ENCODE results near the gene CASP10. TPM values are rescaled to one million over a fixed set of nuclear protein-coding genes. Genes with fewer than 3 reads are reported as not detected.

Gene CASP10
- total and polyA plus RNA-seq, 2 donors, result 7.7 to 12.2 TPM

DNA sequence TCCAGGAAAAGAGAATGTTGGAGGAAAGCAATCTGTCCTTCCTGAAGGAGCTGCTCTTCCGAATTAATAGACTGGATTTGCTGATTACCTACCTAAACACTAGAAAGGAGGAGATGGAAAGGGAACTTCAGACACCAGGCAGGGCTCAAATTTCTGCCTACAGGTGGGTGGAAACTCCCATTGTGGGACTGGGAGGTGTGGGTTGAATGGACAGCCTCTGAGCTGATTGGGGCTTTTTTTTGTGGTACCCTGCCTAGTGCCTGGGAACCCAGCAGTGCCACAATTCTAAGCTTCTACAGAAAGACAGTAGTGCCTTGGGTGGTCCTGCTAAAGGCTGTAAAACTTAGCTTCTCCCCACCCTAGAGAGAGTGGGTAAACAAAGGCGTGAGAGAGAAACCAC is 83.7 kb downstream of the CASP10 start:
- Histone ChIP-seq H3K27me3 (ENCODE audit: control insufficient read depth in 2 of 2, insufficient read depth in 1 of 2, low read length in 1 of 2) (no peaks in the 10 kb centered on the region), H3K4me3 (ENCODE audit: low read length in 2 of 2) (no peak overlapping the region), H3K27ac (ENCODE audit: low read depth in 1 of 2, low read length in 1 of 2) (no peak overlapping the region), H3K36me3 (ENCODE audit: control insufficient read depth in 2 of 2, insufficient read depth in 2 of 2, low read length in 1 of 2) (peaks cover 39 to 50% of the 10 kb centered on the region in 2 donors), H3K4me1 (ENCODE audit: control insufficient read depth in 2 of 2, insufficient read depth in 2 of 2, low read length in 2 of 2) (peaks cover 8 to 21% of the 10 kb centered on the region in 2 donors), H3K9me3 (ENCODE audit: control insufficient read depth in 2 of 2, insufficient read depth in 1 of 2, low read length in 1 of 2) (no peaks in the 10 kb centered on the region)
- WGBS, result 97% methylated on average over 2 of the region's 2 CpGs
- no peak for DNase-seq (ENCODE audit: low read depth in 6 of 9, low spot score in 9 of 9)

DNA sequence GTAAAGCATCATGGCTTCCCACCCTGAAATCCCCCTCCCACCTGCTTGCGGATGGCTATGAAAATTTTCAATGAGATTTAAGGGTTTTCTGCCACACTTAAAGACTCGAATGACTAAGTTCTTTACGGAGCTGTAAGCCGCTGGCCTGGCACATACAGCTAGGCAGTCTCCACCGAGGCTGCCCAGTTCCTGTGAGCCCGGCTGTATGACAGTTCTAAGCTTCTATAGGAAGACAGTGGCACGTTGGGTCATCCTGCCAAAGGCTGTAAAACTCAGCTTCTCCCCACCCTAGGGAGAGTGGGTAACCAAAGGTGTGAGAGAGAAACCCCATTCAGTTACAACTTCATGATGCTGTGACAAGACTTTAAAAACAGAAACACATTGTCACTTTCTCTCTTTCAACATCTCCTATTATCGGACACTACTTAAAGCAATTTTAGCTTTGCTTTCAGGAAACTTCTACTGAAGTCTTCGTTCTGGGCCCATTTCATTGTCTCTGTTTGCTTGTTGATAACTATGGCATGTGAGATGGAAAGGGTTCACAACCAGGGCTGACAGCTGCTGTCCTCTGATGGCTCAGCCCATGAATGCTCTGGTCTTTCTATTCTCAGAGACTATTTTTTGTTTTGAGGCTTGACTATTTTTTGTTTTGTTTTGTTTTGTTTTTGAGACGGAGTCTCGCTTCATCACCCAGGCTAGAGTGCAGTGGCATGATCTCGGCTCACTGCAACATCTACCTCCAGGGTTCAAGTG is 84.5 kb downstream of the CASP10 start:
- H3K4me1 ChIP-seq (ENCODE audit: control insufficient read depth in 2 of 2, insufficient read depth in 2 of 2, low read length in 2 of 2), result peaks cover 8 to 21% of the 10 kb centered on the region in 2 donors

DNA sequence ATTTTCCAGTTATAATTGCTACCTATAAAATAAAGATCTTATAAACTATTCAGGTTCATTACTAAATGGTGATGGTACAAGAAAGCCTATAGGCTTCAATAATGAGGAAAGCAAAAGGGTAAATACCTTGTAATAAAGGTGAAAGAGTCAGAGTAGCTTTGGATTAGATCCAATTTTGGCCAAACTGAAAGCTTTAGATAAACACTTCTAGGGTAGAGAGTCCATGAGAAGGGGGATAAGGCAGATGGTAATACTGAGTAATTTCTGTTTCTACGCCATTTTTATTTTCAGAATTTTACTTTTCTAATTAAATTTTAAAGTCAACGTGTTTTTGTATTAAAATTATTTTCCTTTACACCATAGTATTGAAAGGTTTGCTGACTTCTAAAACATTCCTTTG is 86.8 kb downstream of the CASP10 start:
- Histone ChIP-seq H3K36me3 (ENCODE audit: control insufficient read depth in 2 of 2, insufficient read depth in 2 of 2, low read length in 1 of 2) (peaks cover 69 to 81% of the 10 kb centered on the region in 2 donors), H3K4me3 (ENCODE audit: low read length in 2 of 2) (no peak overlapping the region), H3K27me3 (ENCODE audit: control insufficient read depth in 2 of 2, insufficient read depth in 1 of 2, low read length in 1 of 2) (no peaks in the 10 kb centered on the region), H3K9me3 (ENCODE audit: control insufficient read depth in 2 of 2, insufficient read depth in 1 of 2, low read length in 1 of 2) (no peaks in the 10 kb centered on the region), H3K4me1 (ENCODE audit: control insufficient read depth in 2 of 2, insufficient read depth in 2 of 2, low read length in 2 of 2) (peaks cover under 1 to 10% of the 10 kb centered on the region in 2 donors), H3K27ac (ENCODE audit: low read depth in 1 of 2, low read length in 1 of 2) (no peak overlapping the region)
- 97% methylated on average over 2 of the region's 2 CpGs for WGBS
- no peak for DNase-seq (ENCODE audit: low read depth in 6 of 9, low spot score in 9 of 9)

More for the DNA sequence above, 84.5 kb downstream of the CASP10 start:
- H3K27ac ChIP-seq (ENCODE audit: low read depth in 1 of 2, low read length in 1 of 2), result no peak overlapping the region
- no peaks in the 10 kb centered on the region for H3K27me3 ChIP-seq (ENCODE audit: control insufficient read depth in 2 of 2, insufficient read depth in 1 of 2, low read length in 1 of 2)
- H3K4me3 ChIP-seq (ENCODE audit: low read length in 2 of 2), result no peak overlapping the region
- WGBS, result 98% methylated on average over 12 of the region's 12 CpGs
- no peaks in the 10 kb centered on the region for H3K9me3 ChIP-seq (ENCODE audit: control insufficient read depth in 2 of 2, insufficient read depth in 1 of 2, low read length in 1 of 2)
- peaks cover 48 to 58% of the 10 kb centered on the region in 2 donors for H3K36me3 ChIP-seq (ENCODE audit: control insufficient read depth in 2 of 2, insufficient read depth in 2 of 2, low read length in 1 of 2)
- DNase-seq (ENCODE audit: low read depth in 6 of 9, low spot score in 9 of 9), result no peak

DNA sequence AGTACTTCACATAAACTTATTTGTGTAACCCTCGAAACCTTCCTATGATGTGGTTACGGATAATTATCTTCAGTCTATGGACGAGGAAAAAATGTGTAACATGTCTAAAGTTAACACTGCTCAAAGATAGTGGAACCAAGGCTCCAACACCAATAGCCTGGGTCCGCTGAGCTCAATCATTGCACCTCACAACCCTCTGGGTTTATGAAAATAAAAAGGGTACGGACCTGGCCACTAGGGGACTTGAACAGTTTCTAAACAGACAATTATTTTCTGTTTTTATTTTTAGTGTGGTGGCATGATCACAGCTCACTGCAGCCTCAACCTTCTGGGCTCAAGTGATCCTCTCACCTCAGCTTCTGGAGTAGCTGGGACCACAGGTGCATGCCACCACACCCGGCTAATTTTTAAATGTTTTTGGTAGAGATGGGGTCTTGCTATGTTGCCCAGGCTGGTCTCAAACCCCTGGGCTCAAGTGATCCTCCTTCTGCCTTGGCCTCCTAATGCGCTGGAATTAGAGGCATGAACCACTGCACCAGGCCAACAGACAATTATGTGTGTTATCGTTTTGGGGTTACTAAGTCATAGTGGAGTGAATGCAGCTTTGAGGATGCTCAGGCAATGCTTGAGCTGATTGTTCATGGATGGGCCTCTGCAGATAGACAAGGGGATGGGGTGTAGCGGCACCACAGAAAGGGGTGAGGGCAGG is 87.5 kb downstream of the CASP10 start:
- Histone ChIP-seq H3K4me1 (ENCODE audit: control insufficient read depth in 2 of 2, insufficient read depth in 2 of 2, low read length in 2 of 2) (peaks cover 0 to 6% of the 10 kb centered on the region in 2 donors), H3K27me3 (ENCODE audit: control insufficient read depth in 2 of 2, insufficient read depth in 1 of 2, low read length in 1 of 2) (no peaks in the 10 kb centered on the region), H3K9me3 (ENCODE audit: control insufficient read depth in 2 of 2, insufficient read depth in 1 of 2, low read length in 1 of 2) (no peaks in the 10 kb centered on the region), H3K27ac (ENCODE audit: low read depth in 1 of 2, low read length in 1 of 2) (no peak overlapping the region), H3K36me3 (ENCODE audit: control insufficient read depth in 2 of 2, insufficient read depth in 2 of 2, low read length in 1 of 2) (peaks cover 72 to 85% of the 10 kb centered on the region in 2 donors), H3K4me3 (ENCODE audit: low read length in 2 of 2) (no peak overlapping the region)
- 88% methylated on average over 9 of the region's 9 CpGs for WGBS
- no peak for DNase-seq (ENCODE audit: low read depth in 6 of 9, low spot score in 9 of 9)

- Histone ChIP-seq H3K27me3 (ENCODE audit: control insufficient read depth in 2 of 2, insufficient read depth in 1 of 2, low read length in 1 of 2) (no peaks in the 10 kb centered on the region), H3K4me3 (ENCODE audit: low read length in 2 of 2) (no peak overlapping the region), H3K36me3 (ENCODE audit: control insufficient read depth in 2 of 2, insufficient read depth in 2 of 2, low read length in 1 of 2) (peaks cover 80 to 90% of the 10 kb centered on the region in 2 donors), H3K9me3 (ENCODE audit: control insufficient read depth in 2 of 2, insufficient read depth in 1 of 2, low read length in 1 of 2) (no peaks in the 10 kb centered on the region), H3K27ac (ENCODE audit: low read depth in 1 of 2, low read length in 1 of 2) (no peak overlapping the region), H3K4me1 (ENCODE audit: control insufficient read depth in 2 of 2, insufficient read depth in 2 of 2, low read length in 2 of 2) (no peaks in the 10 kb centered on the region)
- DNase-seq (ENCODE audit: low read depth in 6 of 9, low spot score in 9 of 9), result no peak
- over 99% methylated on average over 2 of the region's 2 CpGs for WGBS
Observed at GRCh38 chr2:201271917-201272316, 89.0 kb downstream of the CASP10 start.

DNA sequence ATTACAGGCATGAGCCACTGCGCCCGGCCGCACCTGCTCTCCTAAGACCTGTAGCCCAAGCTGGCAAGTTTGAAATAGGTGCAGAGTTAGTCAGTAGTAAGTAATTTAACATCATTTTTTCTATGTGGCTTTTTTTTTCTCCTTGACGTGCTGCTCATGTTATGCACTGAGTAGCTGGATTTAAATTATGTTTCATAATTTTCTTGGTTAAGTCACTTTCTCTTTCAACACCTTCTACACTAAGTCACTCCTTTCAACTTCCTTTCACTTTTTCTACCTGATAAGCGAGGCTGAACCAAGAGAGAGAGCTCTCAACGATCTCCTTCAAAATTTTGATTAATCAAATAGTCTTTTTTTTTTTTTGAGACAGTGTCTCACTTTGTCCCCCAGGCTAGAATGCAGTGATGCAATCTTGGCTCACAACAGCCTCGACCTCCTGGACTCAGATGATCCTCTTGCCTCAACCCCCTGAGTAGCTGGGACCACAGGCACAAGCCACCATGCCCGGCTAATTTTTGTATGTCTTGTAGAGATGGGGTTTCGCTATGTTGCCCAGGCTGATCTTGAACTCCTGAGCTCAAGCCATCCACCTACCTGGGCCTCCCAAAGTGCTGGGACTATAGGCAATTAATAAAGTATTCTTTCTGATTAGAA is 90.5 kb downstream of the CASP10 start:
- DNase-seq (ENCODE audit: low read depth in 6 of 9, low spot score in 9 of 9), result no peak
- Histone ChIP-seq H3K9me3 (ENCODE audit: control insufficient read depth in 2 of 2, insufficient read depth in 1 of 2, low read length in 1 of 2) (no peaks in the 10 kb centered on the region), H3K27me3 (ENCODE audit: control insufficient read depth in 2 of 2, insufficient read depth in 1 of 2, low read length in 1 of 2) (no peaks in the 10 kb centered on the region), H3K4me1 (ENCODE audit: control insufficient read depth in 2 of 2, insufficient read depth in 2 of 2, low read length in 2 of 2) (no peaks in the 10 kb centered on the region), H3K27ac (ENCODE audit: low read depth in 1 of 2, low read length in 1 of 2) (no peak overlapping the region), H3K4me3 (ENCODE audit: low read length in 2 of 2) (no peak overlapping the region), H3K36me3 (ENCODE audit: control insufficient read depth in 2 of 2, insufficient read depth in 2 of 2, low read length in 1 of 2) (peaks cover 75 to 93% of the 10 kb centered on the region in 2 donors)
- WGBS, result 95% methylated on average over 9 of the region's 9 CpGs

DNA sequence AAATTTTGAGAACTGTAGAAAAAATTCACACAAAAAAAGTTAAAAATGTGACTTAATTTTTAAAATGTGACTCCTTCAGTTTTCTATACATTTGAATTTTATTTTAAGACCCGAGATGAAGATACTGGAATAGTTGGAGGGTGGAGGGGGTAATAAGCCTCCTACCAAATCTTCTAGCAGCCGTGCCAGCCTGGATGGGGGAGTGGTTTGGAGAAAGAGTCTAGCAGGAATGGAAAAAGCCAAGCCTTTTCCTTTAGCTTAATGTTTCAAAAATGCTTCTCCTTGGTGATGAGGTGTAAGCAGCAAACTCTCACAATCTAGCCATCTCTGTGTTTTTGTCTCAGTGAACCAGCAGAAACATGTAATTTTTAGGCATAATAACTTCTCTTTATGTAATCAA is 92.1 kb downstream of the CASP10 start:
- no peaks in the 10 kb centered on the region for H3K27me3 ChIP-seq (ENCODE audit: control insufficient read depth in 2 of 2, insufficient read depth in 1 of 2, low read length in 1 of 2)
- H3K9me3 ChIP-seq (ENCODE audit: control insufficient read depth in 2 of 2, insufficient read depth in 1 of 2, low read length in 1 of 2), result no peaks in the 10 kb centered on the region
- peaks cover 77 to 92% of the 10 kb centered on the region in 2 donors for H3K36me3 ChIP-seq (ENCODE audit: control insufficient read depth in 2 of 2, insufficient read depth in 2 of 2, low read length in 1 of 2)
- no peak for DNase-seq (ENCODE audit: low read depth in 6 of 9, low spot score in 9 of 9)
- 97% methylated on average over 2 of the region's 2 CpGs for WGBS
- no peak overlapping the region for H3K27ac ChIP-seq (ENCODE audit: low read depth in 1 of 2, low read length in 1 of 2)
- no peaks in the 10 kb centered on the region for H3K4me1 ChIP-seq (ENCODE audit: control insufficient read depth in 2 of 2, insufficient read depth in 2 of 2, low read length in 2 of 2)
- no peak overlapping the region for H3K4me3 ChIP-seq (ENCODE audit: low read length in 2 of 2)

DNA sequence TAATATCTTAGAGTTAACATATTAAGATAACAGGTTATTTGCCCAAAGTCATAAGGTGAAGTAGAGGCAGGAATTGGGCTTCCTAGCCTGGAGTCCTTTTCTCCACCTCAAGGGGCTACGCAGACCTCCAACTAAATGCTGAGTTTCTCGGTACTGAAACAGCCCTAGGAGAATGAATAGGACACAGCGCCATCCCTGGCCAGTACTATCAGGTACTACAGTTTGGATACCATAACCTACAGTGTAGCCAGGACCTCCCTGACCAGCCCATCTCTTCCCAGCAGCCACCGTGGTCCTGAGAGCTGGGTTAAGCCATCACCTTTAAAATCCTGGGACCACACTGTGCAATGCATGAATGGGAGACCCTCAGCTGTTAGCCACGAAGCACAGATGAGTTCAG is 93.0 kb downstream of the CASP10 start:
- 96% methylated on average over 5 of the region's 5 CpGs for WGBS
- Histone ChIP-seq H3K36me3 (ENCODE audit: control insufficient read depth in 2 of 2, insufficient read depth in 2 of 2, low read length in 1 of 2) (peaks cover 69 to 92% of the 10 kb centered on the region in 2 donors), H3K27me3 (ENCODE audit: control insufficient read depth in 2 of 2, insufficient read depth in 1 of 2, low read length in 1 of 2) (no peaks in the 10 kb centered on the region), H3K4me1 (ENCODE audit: control insufficient read depth in 2 of 2, insufficient read depth in 2 of 2, low read length in 2 of 2) (no peaks in the 10 kb centered on the region), H3K9me3 (ENCODE audit: control insufficient read depth in 2 of 2, insufficient read depth in 1 of 2, low read length in 1 of 2) (no peaks in the 10 kb centered on the region), H3K27ac (ENCODE audit: low read depth in 1 of 2, low read length in 1 of 2) (no peak overlapping the region), H3K4me3 (ENCODE audit: low read length in 2 of 2) (no peak overlapping the region)
- DNase-seq (ENCODE audit: low read depth in 6 of 9, low spot score in 9 of 9), result no peak

GRCh38 chr2:201276511-201276910 is 93.6 kb downstream of the CASP10 start:
- Histone ChIP-seq H3K4me3 (ENCODE audit: low read length in 2 of 2) (no peak overlapping the region), H3K4me1 (ENCODE audit: control insufficient read depth in 2 of 2, insufficient read depth in 2 of 2, low read length in 2 of 2) (no peaks in the 10 kb centered on the region), H3K36me3 (ENCODE audit: control insufficient read depth in 2 of 2, insufficient read depth in 2 of 2, low read length in 1 of 2) (peaks cover 64 to 87% of the 10 kb centered on the region in 2 donors), H3K9me3 (ENCODE audit: control insufficient read depth in 2 of 2, insufficient read depth in 1 of 2, low read length in 1 of 2) (no peaks in the 10 kb centered on the region), H3K27ac (ENCODE audit: low read depth in 1 of 2, low read length in 1 of 2) (no peak overlapping the region), H3K27me3 (ENCODE audit: control insufficient read depth in 2 of 2, insufficient read depth in 1 of 2, low read length in 1 of 2) (no peaks in the 10 kb centered on the region)
- DNase-seq (ENCODE audit: low read depth in 6 of 9, low spot score in 9 of 9), result no peak
- WGBS, result 98% methylated on average over 6 of the region's 6 CpGs

All from thymus (tissue), 11 donors.